ENCODE data around the gene CTSZ.

GRCh38 chr20:59051666-59052185, 44.7 kb upstream of the CTSZ start:
- TF ChIP-seq CTCF (IDR thresholded peaks at IDR 0.05): no peak
- TF ChIP-seq POLR2A (IDR thresholded peaks at IDR 0.05): no peak
